PC-3 (cell line): ENCODE results near the gene RIN2. TPM values are rescaled to one million over a fixed set of nuclear protein-coding genes. Genes with fewer than 3 reads are reported as not detected.

ENCODE experiments used
- ATAC-seq: fragments of 200-7000 bp; cut with Tn5 transposase; 2 replicates; pipeline ENCODE4 v1.9.1; 2020; ENCODE audit warnings: mild to moderate bottlenecking, moderate library complexity
- BruUV-seq: library from RNA; stranded (reverse); fragments of 400-500 nt; replicated peaks from 2 replicates; lab custom pipeline; 2021; lab: Mats Ljungman, UMichigan
- CTCF ChIA-PET: fragments of 300-600 bp; sonication (Branson Sonifier 250); formaldehyde crosslinking; loops from one replicate; lab custom pipeline; 2022; ENCODE audit warnings: antibody characterized with exemption; lab: Charles Lee
- POLR2A ChIA-PET: fragments of 300-600 bp; sonication (Branson Sonifier 250); formaldehyde crosslinking; loops from one replicate; lab custom pipeline; 2022; ENCODE audit warnings: antibody characterized with exemption; ENCODE audit not compliant: unreplicated experiment; lab: Charles Lee
- DNase-seq: peaks from one replicate; pipeline ENCODE4 v3.0.0-alpha.2; 2015
- H2AFZ ChIP-seq: fragments of 300-600 bp; sonication (generic); 2 replicates; pipeline ENCODE4 v1.6.0; 2016; ENCODE audit warnings: antibody characterized with exemption, low read length
- H3F3A ChIP-seq: fragments of 300-600 bp; sonication (generic); one replicate; pipeline ENCODE4 v1.6.0; 2017; ENCODE audit warnings: antibody characterized with exemption, low read length, control low read depth, mild to moderate bottlenecking; ENCODE audit not compliant: unreplicated experiment
- H3K27ac ChIP-seq: fragments of 300-600 bp; sonication (generic); 2 replicates; pipeline ENCODE4 v1.5.1; 2016; ENCODE audit warnings: mild to moderate bottlenecking, low read length
- H3K27me3 ChIP-seq: fragments of 300-600 bp; sonication (generic); 2 replicates; pipeline ENCODE4 v1.6.1; 2016; ENCODE audit warnings: low read length, mixed read lengths
- H3K36me3 ChIP-seq: fragments of 300-600 bp; sonication (generic); 2 replicates; pipeline ENCODE4 v1.6.1; 2016; ENCODE audit warnings: low read depth, mixed run types, low read length, mixed read lengths
- H3K4me1 ChIP-seq: fragments of 300-600 bp; sonication (generic); 2 replicates; pipeline ENCODE4 v1.5.1; 2016; ENCODE audit warnings: low read length; ENCODE audit not compliant: insufficient read depth
- H3K4me2 ChIP-seq: fragments of 300-600 bp; sonication (generic); 2 replicates; pipeline ENCODE4 v1.6.0; 2016; ENCODE audit warnings: low read length
- H3K4me3 ChIP-seq: fragments of 300-600 bp; sonication (generic); 2 replicates; pipeline ENCODE4 v1.5.1; 2016; ENCODE audit warnings: mild to moderate bottlenecking, low read length, mixed read lengths
- H3K79me2 ChIP-seq: fragments of 300-600 bp; sonication (generic); 2 replicates; pipeline ENCODE4 v1.6.1; 2017; ENCODE audit warnings: low read length, mixed read lengths
- H3K9ac ChIP-seq: fragments of 300-600 bp; sonication (generic); 2 replicates; pipeline ENCODE4 v1.6.0; 2016; ENCODE audit warnings: mild to moderate bottlenecking, low read length
- H3K9me2 ChIP-seq: fragments of 300-600 bp; sonication (generic); replicated peaks from 2 replicates; pipeline ENCODE4 v1.6.1; 2016; ENCODE audit warnings: mixed run types, low read length, mixed read lengths
- H3K9me3 ChIP-seq: fragments of 300-600 bp; sonication (generic); 2 replicates; pipeline ENCODE4 v1.6.1; 2016; ENCODE audit warnings: low read length, mixed read lengths
- H4K20me1 ChIP-seq: fragments of 300-600 bp; sonication (generic); 2 replicates; pipeline ENCODE4 v1.6.1; 2016; ENCODE audit warnings: low read length, mixed read lengths
- CTCF ChIP-seq: fragments of 300-600 bp; sonication (generic); conservative IDR thresholded peaks from 2 replicates; pipeline ENCODE4 v1.5.1; 2017; ENCODE audit warnings: antibody characterized with exemption, low read depth, mild to moderate bottlenecking, low read length
- EZH2 ChIP-seq: fragments of 300-600 bp; sonication (generic); IDR thresholded peaks from one replicate; pipeline ENCODE4 v1.6.1; 2017; ENCODE audit warnings: antibody characterized with exemption, mild to moderate bottlenecking, low read length; ENCODE audit not compliant: unreplicated experiment
- EZH2phosphoT487 ChIP-seq: fragments of 300-600 bp; sonication (generic); IDR thresholded peaks from 2 replicates; pipeline ENCODE4 v1.6.1; 2018; ENCODE audit warnings: mild to moderate bottlenecking, antibody characterized with exemption, low read length, borderline replicate concordance
- intact Hi-C: fragments of 100-400 bp; cut with micrococcal nuclease; formaldehyde crosslinking; loops from 2 replicates; pipeline ENCODE4 v1.9.0; 2023
- total RNA-seq: library from RNA; depleted of rRNA; stranded (reverse); fragments of >200 nt; gene quantifications from 2 replicates; pipeline ENCODE4 v1.2.3, GENCODE V29; 2014

The RIN2 gene
- total RNA-seq, 1 experiment from 2014 or later, result 69.8 TPM

- H3K4me2 ChIP-seq, result 0 out of 2 replicates have a peak overlapping the region, but pooled peaks have one; percentile 1
- POLR2A ChIA-PET, result interaction anchor here (0.7 kb wide), 1 partner anchor 94 kb away, joined by 9 read pairs; no protein-coding TSS in a partner anchor
- BruUV-seq, result no TSS peak
- H3K27ac ChIP-seq, result peak overlapping the region; percentile 32
- H4K20me1 ChIP-seq, result no peaks in the 10 kb centered on the region
- no peak for TF ChIP-seq CTCF
- no peak for TF ChIP-seq EZH2
- no peak for TF ChIP-seq EZH2phosphoT487
- no peak for ATAC-seq
- H3K27me3 ChIP-seq, result no peaks in the 10 kb centered on the region
- H3F3A ChIP-seq, result no peaks in the 10 kb centered on the region
- no peaks in the 10 kb centered on the region for H3K79me2 ChIP-seq
- no peak overlapping the region; the same call in 1 of the 2 replicates for H2AFZ ChIP-seq
- peaks cover 25% of the 10 kb centered on the region for H3K4me1 ChIP-seq
- H3K9me2 ChIP-seq, result no peaks in the 10 kb centered on the region
- H3K9ac ChIP-seq, result no peak overlapping the region; the same call in 1 of the 2 replicates
- CTCF ChIA-PET, result no interaction called here
- DNase-seq, result no peak
- intact Hi-C loops, result no loop called here
- H3K36me3 ChIP-seq, result no peaks in the 10 kb centered on the region
- no peaks in the 10 kb centered on the region for H3K9me3 ChIP-seq
- H3K4me3 ChIP-seq, result no peak overlapping the region
Measured at GRCh38 chr20:19806806-19807190, 48.7 kb downstream of the RIN2 start.

DNA sequence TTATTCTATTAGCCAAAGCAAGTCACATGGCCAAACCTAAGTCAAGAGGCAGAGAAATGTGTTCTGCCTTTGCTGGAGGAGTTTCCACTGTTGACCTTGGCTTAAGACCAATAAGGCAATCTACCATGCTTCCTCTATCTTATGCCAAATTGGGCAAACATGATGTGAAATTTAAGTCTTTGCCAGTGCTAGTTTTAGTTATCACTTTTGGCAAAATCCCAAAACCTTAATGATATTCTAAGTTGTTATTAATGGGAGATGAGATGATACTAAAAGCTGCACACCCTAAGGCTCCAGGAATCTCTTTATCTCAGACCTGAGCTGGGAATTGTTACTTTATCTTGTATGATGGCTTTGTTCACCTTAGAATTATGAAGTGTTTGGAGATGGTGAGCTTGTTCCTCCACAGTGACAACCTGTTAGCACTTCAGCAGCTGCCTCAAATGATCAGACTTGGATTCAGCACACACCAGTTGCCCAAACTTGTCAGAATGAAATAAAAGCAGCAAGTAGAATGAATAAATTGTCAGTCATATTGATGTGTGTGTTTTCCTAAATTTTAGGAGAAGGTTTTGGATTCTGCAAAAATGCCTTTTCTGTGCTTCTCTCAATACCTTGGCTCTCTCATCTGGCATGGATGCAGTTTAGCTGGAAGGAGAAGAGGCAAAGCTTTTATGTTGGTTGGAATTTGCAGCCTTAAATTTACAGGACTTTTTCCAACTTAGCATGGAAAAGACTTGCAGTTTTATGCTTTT, 49.3 kb downstream of the RIN2 start:
- H4K20me1 ChIP-seq, result no peaks in the 10 kb centered on the region
- H3F3A ChIP-seq, result no peaks in the 10 kb centered on the region
- peak overlapping the region; percentile 32 for H3K27ac ChIP-seq
- H3K9me3 ChIP-seq, result no peaks in the 10 kb centered on the region
- H3K36me3 ChIP-seq, result no peaks in the 10 kb centered on the region
- peaks cover 20% of the 10 kb centered on the region for H3K4me1 ChIP-seq
- intact Hi-C loops, result no loop called here
- TF ChIP-seq EZH2, result no peak
- no peak for TF ChIP-seq EZH2phosphoT487
- TF ChIP-seq CTCF, result no peak
- no peaks in the 10 kb centered on the region for H3K9me2 ChIP-seq
- H3K4me2 ChIP-seq, result 0 out of 2 replicates have a peak overlapping the region, but pooled peaks have one; percentile 1
- H3K27me3 ChIP-seq, result no peaks in the 10 kb centered on the region
- H3K4me3 ChIP-seq, result no peak overlapping the region
- peak overlapping the region; percentile 3; the same call in 1 of the 2 replicates for H3K9ac ChIP-seq
- BruUV-seq, result no TSS peak
- ChIA-PET CTCF (no interaction called here), POLR2A (no interaction called here)
- no peaks in the 10 kb centered on the region for H3K79me2 ChIP-seq
- no peak overlapping the region; the same call in 1 of the 2 replicates for H2AFZ ChIP-seq
- ATAC-seq (peak; percentile 23), DNase-seq (peak; percentile 71)
